SH-SY5Y (cell line): ENCODE data around the gene ALPK3.

ENCODE experiments used
- GATA2 ChIP-seq: IDR thresholded peaks from 2 replicates; pipeline ENCODE4 v1.6.1; 2011; ENCODE audit warnings: mild to moderate bottlenecking, low read depth, low read length
- GATA3 ChIP-seq: IDR thresholded peaks from 2 replicates; pipeline ENCODE4 v1.6.1; 2011; ENCODE audit warnings: low read depth, mild to moderate bottlenecking, low read length, moderate library complexity

Gene ALPK3

GRCh38 chr15:84861781-84862180 lies 44.6 kb downstream of the ALPK3 start:
- no peak for TF ChIP-seq GATA2
- TF ChIP-seq GATA3: no peak

- no peak for TF ChIP-seq GATA2
- TF ChIP-seq GATA3: no peak
These were observed 45.2 kb downstream of the ALPK3 start for GRCh38 chr15:84862214-84862975.

GRCh38 chr15:84863565-84864443 lies 46.6 kb downstream of the ALPK3 start:
- TF ChIP-seq GATA2 (no peak), GATA3 (no peak)

- no peak for TF ChIP-seq GATA2
- TF ChIP-seq GATA3: no peak
These were observed 47.3 kb downstream of the ALPK3 start for GRCh38 chr15:84864444-84864795.

GRCh38 chr15:84865074-84865569 lies 48.0 kb downstream of the ALPK3 start:
- TF ChIP-seq GATA3 (no peak), GATA2 (no peak)

- no peak for TF ChIP-seq GATA2
- no peak for TF ChIP-seq GATA3
These were observed 51.1 kb downstream of the ALPK3 start for GRCh38 chr15:84868037-84868880.

GRCh38 chr15:84869510-84869909 lies 52.4 kb downstream of the ALPK3 start:
- no peak for TF ChIP-seq GATA3
- no peak for TF ChIP-seq GATA2

GRCh38 chr15:84871428-84871985 lies 54.4 kb downstream of the ALPK3 start:
- TF ChIP-seq GATA3 (no peak), GATA2 (no peak)

GRCh38 chr15:84872009-84872910 lies 55.1 kb downstream of the ALPK3 start:
- TF ChIP-seq GATA3 (no peak), GATA2 (no peak)

- no peak for TF ChIP-seq GATA3
- TF ChIP-seq GATA2: no peak
These were observed 56.8 kb downstream of the ALPK3 start for GRCh38 chr15:84873997-84874396.

GRCh38 chr15:84874981-84875699 lies 58.0 kb downstream of the ALPK3 start:
- TF ChIP-seq GATA3: no peak
- TF ChIP-seq GATA2: no peak

GRCh38 chr15:84876269-84876668 lies 59.1 kb downstream of the ALPK3 start:
- TF ChIP-seq GATA2: no peak
- TF ChIP-seq GATA3: no peak

- TF ChIP-seq GATA2: no peak
- TF ChIP-seq GATA3: no peak
These were observed 61.3 kb downstream of the ALPK3 start for GRCh38 chr15:84878504-84878903.
